Activated T-cell treated with anti-CD3 and anti-CD28 coated beads, Interleukin-2, amount 50 U/mL, for 72 hours (primary cell): ENCODE results near the gene PACSIN1. TPM values are rescaled to one million over a fixed set of nuclear protein-coding genes. Genes with fewer than 3 reads are reported as not detected.

Experiments
- ATAC-seq, 2 donors: fragments of 150-1000 bp; cut with Tn5 transposase; replicated peaks in 1 of 2; 2 replicates each; pipeline ENCODE4 v1.10.0; 2021; ENCODE audit warnings: moderate library complexity in 2 of 2, mild to moderate bottlenecking in 1 of 2
- DNase-seq, 2 donors: peaks; one replicate each; pipeline ENCODE4 v3.0.0; 2021 to 2022; ENCODE audit warnings: mixed read lengths in 1 of 2
- H3K27ac Mint-ChIP-seq: one replicate; pipeline ENCODE4 v1.8.0; 2022; ENCODE audit warnings: mild to moderate bottlenecking, moderate library complexity, mixed read lengths
- H3K27me3 Mint-ChIP-seq: one replicate; pipeline ENCODE4 v1.8.0; 2022; ENCODE audit warnings: low read depth, mixed read lengths
- H3K36me3 Mint-ChIP-seq, 2 donors: one replicate each; pipeline ENCODE4 v1.8.0; 2022; ENCODE audit warnings: mixed read lengths in 2 of 2, mild to moderate bottlenecking in 1 of 2; ENCODE audit not compliant: insufficient read depth in 2 of 2
- H3K4me1 Mint-ChIP-seq: one replicate; pipeline ENCODE4 v1.8.0; 2022; ENCODE audit warnings: low read depth, mixed read lengths
- H3K4me3 Mint-ChIP-seq, 2 donors: one replicate each; pipeline ENCODE4 v1.8.0; 2022; ENCODE audit warnings: mild to moderate bottlenecking in 2 of 2, mixed read lengths in 2 of 2, moderate library complexity in 2 of 2
- H3K9me3 Mint-ChIP-seq, 2 donors: one replicate each; pipeline ENCODE4 v1.8.0; 2022; ENCODE audit warnings: mixed read lengths in 2 of 2
- total RNA-seq, 2 donors: library from RNA; stranded (reverse); gene quantifications; one replicate each; pipeline ENCODE4 v1.2.3, GENCODE V29; 2022

Gene PACSIN1
- total RNA-seq, 2 donors from 2014 or later: 0.29 TPM; not detected in 1

DNA sequence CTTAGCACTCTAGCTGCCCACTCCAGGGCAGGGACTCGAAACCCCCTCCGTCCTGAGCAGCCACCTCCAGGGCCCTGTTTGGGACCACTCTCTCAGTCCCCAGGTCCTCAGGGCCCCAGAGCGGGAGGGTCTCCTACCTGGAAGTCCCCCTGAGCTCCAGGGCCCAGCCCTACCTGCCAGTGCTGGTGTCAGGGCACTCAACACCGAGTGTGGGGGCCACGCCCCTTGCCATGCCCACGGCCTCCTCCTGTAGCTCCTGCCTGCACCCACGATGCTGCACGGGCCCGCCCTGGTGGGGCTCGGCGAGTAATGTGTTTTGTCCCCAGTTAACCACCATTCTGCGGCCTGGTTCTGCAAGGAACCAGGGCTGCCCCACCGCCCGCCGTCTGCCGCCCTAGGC, 68.8 kb downstream of the PACSIN1 start:
- Mint-ChIP-seq H3K4me3 (no peak overlapping the region), H3K27ac (no peak overlapping the region), H3K36me3 (no peaks in the 10 kb centered on the region), H3K9me3 (no peaks in the 10 kb centered on the region), H3K27me3 (no peaks in the 10 kb centered on the region), H3K4me1 (no peaks in the 10 kb centered on the region)
- ATAC-seq (no peak), DNase-seq (no peak)

DNA sequence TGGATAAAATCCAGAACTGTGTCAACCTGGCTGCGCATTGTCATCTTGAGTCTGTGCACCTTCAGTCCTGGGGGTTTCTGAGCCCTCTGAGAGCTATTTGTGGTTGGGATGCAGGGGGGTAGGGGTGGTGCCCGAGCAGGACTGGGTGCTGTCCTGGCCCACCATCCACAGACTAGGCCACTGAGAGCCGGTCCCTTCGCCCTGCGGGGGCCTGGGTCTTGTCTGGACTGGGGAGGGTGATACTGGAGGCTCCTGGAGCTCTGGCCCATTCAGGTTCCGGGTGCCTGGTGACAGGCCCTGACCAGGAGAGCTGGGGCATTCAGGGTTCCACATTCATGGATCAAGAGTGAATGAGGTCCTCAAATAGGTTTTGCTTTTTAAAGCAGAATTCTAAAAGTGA, 69.3 kb downstream of the PACSIN1 start:
- Mint-ChIP-seq H3K9me3 (no peaks in the 10 kb centered on the region), H3K4me3 (no peak overlapping the region), H3K36me3 (no peaks in the 10 kb centered on the region), H3K4me1 (no peaks in the 10 kb centered on the region), H3K27ac (no peak overlapping the region), H3K27me3 (no peaks in the 10 kb centered on the region)
- no peak for ATAC-seq
- no peak for DNase-seq

DNA sequence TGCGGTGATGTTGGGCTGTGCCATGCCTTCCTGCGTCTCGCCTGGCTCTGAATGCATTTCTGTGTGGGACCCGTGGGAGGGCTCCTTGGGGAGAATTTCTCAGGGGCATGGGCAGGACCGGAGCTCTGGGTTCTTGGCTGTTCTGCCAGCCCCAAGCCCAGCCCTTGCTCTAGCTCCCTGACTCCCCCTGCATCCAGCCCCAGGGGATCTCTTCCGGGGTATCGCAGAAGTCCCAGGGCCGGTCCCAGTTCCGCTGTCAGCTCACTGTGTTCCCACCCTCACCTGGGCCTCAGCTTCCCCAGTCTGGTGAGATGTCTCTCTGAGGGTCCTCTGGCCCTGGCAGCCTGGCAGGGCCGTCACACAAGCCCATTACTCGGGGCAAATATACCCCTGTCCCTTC, 69.8 kb downstream of the PACSIN1 start:
- no peaks in the 10 kb centered on the region for H3K9me3 Mint-ChIP-seq
- DNase-seq: no peak
- no peaks in the 10 kb centered on the region for H3K4me1 Mint-ChIP-seq
- ATAC-seq: no peak
- H3K4me3 Mint-ChIP-seq: no peak overlapping the region
- no peaks in the 10 kb centered on the region for H3K36me3 Mint-ChIP-seq
- H3K27ac Mint-ChIP-seq: no peak overlapping the region
- no peaks in the 10 kb centered on the region for H3K27me3 Mint-ChIP-seq

DNA sequence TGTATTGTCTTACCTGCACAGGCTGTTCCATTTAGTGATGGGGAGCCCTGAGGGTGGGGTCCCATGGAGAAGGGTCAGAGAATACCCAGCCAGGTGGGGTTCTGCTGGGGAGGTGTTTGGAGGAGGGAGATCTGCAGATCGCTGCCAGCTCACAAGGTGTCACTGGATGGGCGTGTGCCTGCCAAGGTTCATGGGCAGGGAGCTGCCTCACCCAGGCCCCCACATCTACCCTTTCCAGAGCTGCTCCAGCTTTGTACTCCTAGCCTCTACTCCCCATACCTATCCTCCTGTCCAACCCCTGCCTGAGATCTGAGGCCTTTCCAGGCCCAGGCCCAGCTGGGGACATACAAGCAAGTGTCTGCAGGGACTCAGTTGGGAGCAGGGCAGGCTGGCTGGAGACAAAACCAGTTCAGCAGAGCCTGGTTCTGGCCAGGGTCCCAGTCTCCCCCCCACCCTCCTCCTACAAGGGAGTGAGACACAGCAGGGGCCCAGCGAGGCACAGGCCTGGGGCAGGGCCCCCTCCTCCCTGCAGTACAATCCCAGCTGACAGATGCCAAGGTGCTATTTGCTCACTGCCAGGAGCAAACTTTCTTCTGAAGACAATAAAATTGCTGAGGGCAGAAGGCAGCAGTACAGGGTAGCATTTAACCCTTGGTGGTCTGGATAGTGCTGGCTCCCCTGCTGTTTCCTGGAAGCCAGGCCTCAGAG, 70.5 kb downstream of the PACSIN1 start:
- Mint-ChIP-seq H3K4me1 (no peaks in the 10 kb centered on the region), H3K9me3 (no peaks in the 10 kb centered on the region), H3K27ac (no peak overlapping the region), H3K4me3 (no peak overlapping the region), H3K27me3 (no peaks in the 10 kb centered on the region), H3K36me3 (no peaks in the 10 kb centered on the region)
- DNase-seq (no peak), ATAC-seq (no peak)

DNA sequence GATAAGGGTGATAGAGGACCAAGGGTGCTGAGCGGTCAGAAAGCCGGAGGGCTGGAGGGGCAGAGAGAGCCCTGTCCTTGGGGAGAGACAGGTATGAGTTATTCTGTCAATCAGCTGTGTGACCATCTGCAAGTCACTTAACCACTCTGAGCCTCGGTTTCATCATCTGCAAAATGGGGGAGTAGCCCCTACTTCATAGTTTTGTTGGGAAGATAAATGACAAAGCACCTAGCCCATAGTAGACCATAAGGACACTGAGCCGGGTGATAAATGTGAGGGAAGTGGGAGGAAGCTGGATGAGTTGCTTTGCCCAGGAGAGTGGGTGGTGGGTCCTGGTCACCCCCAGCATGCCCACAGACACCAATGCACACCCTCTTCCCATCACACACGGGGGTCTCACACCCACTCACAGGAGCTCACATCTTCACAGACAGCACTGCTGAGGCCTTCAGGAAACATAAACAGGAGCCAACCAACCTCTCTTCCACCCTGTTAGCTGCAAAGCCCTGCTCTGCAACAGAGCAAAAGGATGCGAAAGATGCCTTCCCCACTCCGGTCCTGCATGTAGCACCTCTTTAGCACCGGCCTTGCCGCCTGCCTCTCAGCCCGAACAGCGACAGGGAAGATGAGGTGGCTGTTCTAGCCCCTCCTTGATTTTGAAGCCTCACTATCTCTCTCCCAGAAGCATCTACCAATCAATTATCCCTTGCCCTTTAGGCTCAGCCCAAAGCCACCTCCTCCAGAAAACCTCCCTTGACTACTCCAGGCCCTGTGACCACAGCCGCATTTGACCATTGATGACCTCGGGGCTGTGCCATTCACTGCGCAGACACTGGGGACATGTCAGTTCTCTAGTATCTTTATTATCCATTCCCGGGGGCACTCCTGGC, 71.3 kb downstream of the PACSIN1 start:
- no peak for ATAC-seq
- Mint-ChIP-seq H3K27ac (no peak overlapping the region), H3K27me3 (no peaks in the 10 kb centered on the region), H3K9me3 (no peaks in the 10 kb centered on the region), H3K4me1 (no peaks in the 10 kb centered on the region), H3K4me3 (no peak overlapping the region), H3K36me3 (no peaks in the 10 kb centered on the region)
- DNase-seq: no peak

DNA sequence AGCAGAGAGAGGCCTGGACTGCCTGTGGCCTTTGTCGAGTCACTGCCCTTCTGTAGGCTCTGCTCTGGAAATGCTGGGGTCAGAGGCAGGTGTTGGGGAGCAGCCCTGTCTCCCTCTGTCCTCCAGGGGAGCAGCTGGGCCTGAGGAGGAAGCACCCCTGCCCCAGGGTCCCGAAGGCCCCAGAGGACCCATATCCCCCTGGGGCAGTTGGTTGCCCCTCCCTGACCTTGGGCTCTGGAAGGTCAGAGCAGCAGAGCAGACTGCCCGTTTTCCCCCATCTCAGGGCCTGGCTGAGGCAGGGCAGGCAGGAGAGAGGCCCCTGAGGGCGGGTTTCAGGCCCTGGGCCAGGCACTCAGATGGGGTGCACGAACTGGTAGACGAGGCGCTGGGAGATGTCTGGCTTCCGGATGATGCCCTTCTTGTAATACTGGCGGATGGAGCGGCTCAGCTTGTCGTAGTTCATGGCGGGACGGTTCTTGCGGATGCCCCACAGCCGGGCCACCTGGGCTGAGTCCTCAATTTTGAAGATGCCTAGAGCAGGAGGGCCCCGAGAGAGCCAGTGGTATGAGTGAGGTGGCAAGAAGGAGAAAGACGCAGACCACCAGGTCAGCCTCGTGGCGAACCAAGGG, 72.2 kb downstream of the PACSIN1 start:
- H3K9me3 Mint-ChIP-seq: no peaks in the 10 kb centered on the region
- H3K4me1 Mint-ChIP-seq: no peaks in the 10 kb centered on the region
- no peak overlapping the region for H3K27ac Mint-ChIP-seq
- H3K36me3 Mint-ChIP-seq: no peaks in the 10 kb centered on the region
- DNase-seq (no peak), ATAC-seq (no peak)
- no peak overlapping the region for H3K4me3 Mint-ChIP-seq
- no peaks in the 10 kb centered on the region for H3K27me3 Mint-ChIP-seq

DNA sequence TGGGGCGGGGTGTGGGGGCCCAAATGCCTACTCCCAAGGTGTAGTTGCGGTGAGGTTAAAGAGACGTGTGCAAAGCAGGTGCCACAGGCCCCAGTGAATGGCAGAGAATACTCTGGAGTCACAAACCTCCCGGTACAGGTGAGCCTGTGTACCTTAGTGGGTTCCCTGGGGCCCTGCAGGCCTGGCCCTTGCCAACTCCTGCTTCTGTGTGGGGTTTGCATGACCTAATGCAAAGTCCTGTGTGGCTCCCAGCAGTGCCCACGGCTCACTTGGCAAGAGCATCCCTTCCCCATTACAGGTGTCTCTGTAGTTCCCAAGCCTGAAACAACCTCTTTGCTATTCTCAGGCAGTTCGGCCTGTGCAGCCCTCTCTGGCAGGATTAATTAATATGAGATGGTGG, 72.7 kb downstream of the PACSIN1 start:
- Mint-ChIP-seq H3K4me1 (no peaks in the 10 kb centered on the region), H3K27me3 (no peaks in the 10 kb centered on the region), H3K9me3 (no peaks in the 10 kb centered on the region), H3K4me3 (no peak overlapping the region), H3K27ac (no peak overlapping the region), H3K36me3 (no peaks in the 10 kb centered on the region)
- DNase-seq (no peak), ATAC-seq (no peak)

DNA sequence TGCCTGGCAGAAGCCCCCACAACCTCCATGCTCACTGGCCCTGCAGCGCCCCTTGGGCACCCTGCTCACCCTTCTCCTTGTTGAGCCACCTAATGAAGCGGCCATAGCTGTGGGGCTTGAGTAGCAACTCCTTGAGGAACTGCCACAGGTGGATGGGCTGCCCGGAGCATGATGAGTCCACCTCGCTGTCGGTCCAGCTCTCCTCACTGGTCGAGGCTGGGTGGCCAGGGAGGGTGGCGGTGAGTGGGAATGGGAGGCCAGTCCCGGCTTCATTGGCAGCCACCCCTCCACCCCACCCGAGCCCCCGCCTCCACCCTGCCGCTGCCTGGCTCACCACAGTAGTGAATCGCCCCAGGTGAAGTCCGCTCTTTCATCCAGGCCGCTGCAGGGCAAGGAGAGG, 73.3 kb downstream of the PACSIN1 start:
- Mint-ChIP-seq H3K27me3 (no peaks in the 10 kb centered on the region), H3K9me3 (no peaks in the 10 kb centered on the region), H3K27ac (no peak overlapping the region), H3K4me1 (no peaks in the 10 kb centered on the region), H3K4me3 (no peak overlapping the region), H3K36me3 (no peaks in the 10 kb centered on the region)
- ATAC-seq: no peak
- DNase-seq: no peak

DNA sequence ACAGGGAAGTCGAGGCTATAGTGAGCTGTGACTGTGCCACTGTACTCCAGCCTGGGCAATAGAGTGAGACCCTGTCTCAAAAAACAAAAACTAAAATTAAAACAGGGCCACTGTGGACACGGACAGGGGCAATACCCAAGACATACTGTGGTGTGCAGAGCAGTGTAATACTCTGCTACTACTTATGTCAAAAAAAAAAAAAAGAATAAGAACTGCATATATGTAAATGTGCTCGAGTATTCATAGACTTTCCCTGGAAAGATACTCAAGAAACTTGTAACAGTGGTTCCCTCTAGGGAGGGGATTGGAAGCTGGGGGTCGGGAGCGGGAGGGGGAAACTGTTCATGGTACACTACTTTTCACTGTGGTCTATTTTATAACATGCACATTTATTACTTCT, 74.3 kb downstream of the PACSIN1 start:
- H3K36me3 Mint-ChIP-seq: no peaks in the 10 kb centered on the region
- no peak for DNase-seq
- no peak overlapping the region for H3K4me3 Mint-ChIP-seq
- H3K4me1 Mint-ChIP-seq: no peaks in the 10 kb centered on the region
- H3K27me3 Mint-ChIP-seq: no peaks in the 10 kb centered on the region
- no peak for ATAC-seq
- no peaks in the 10 kb centered on the region for H3K9me3 Mint-ChIP-seq
- no peak overlapping the region for H3K27ac Mint-ChIP-seq

DNA sequence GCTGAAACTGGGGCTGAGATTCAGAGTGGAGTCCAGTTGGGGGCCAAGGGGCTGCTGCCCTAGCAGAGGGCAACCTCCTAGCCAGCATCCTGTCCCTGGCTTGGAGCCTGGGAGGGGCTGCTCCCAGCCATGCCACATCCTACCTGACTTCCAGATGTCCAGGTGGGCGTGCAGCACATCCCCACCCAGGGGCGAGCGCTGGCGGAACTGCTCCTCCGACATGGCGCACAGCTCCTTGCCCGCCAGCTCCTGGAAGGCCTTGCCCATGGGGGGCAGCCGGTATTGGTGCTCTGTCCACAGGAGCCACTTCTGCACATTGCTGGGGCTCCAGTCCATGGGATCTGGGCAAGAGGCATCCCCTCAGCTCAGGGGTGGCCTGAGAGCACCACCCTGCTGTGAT, 75.0 kb downstream of the PACSIN1 start:
- no peaks in the 10 kb centered on the region for H3K36me3 Mint-ChIP-seq
- DNase-seq: no peak
- H3K27ac Mint-ChIP-seq: no peak overlapping the region
- no peak overlapping the region for H3K4me3 Mint-ChIP-seq
- H3K27me3 Mint-ChIP-seq: no peaks in the 10 kb centered on the region
- no peak for ATAC-seq
- no peaks in the 10 kb centered on the region for H3K9me3 Mint-ChIP-seq
- H3K4me1 Mint-ChIP-seq: no peaks in the 10 kb centered on the region

DNA sequence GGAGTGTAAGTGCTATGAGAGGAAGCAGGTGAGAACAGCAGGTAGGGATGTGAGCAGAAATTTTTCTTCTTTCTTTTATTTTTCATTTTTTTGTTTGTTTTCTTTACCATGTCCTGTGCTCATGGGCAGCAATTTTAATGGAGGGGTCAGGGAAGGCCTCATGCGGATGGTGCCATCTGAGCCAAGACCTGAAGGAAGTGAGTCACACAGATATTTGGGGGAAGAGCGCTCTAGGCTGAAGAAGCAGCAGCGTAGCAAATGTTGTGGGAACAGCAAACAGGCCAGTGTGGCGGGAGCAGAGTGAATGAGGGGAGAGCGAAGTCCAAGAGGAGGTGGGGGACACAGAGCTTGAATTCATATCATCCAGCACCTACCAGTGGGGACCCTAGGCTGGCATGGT, 77.5 kb downstream of the PACSIN1 start:
- H3K9me3 Mint-ChIP-seq: no peaks in the 10 kb centered on the region
- no peaks in the 10 kb centered on the region for H3K36me3 Mint-ChIP-seq
- no peaks in the 10 kb centered on the region for H3K4me1 Mint-ChIP-seq
- ATAC-seq (no peak), DNase-seq (no peak)
- H3K27ac Mint-ChIP-seq: no peak overlapping the region
- H3K4me3 Mint-ChIP-seq: no peak overlapping the region
- H3K27me3 Mint-ChIP-seq: no peaks in the 10 kb centered on the region

DNA sequence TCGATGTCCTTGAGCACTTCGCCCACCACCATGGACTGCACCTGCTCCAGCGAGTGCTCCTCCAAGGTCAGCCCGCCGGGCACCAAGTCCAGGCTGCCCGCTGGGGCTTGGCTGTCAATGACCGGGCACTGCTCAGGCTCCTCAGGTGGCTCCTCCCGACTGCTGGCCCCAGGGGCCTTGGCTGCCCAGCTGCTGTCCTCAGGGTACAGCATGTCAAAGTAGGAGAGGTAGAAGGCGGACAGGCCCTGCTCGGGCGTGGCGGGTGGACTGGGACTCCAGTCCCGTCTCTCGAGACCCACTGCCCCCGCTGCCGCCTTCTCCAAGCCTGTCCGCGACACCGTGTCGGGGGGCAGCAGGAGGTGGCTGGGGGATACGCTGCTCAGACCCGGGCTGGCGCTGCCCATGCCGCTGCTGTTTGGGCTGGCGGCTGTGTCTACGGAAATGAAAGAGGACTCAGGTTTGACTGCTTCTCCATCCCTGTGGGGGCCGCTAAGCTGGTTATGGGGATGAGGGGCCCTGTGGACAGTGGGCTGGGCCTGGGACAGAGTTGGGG, 78.3 kb downstream of the PACSIN1 start:
- no peaks in the 10 kb centered on the region for H3K9me3 Mint-ChIP-seq
- H3K27me3 Mint-ChIP-seq: no peaks in the 10 kb centered on the region
- H3K4me3 Mint-ChIP-seq: no peak overlapping the region
- DNase-seq: no peak
- H3K4me1 Mint-ChIP-seq: no peaks in the 10 kb centered on the region
- no peak overlapping the region for H3K27ac Mint-ChIP-seq
- ATAC-seq: no peak
- H3K36me3 Mint-ChIP-seq: no peaks in the 10 kb centered on the region

DNA sequence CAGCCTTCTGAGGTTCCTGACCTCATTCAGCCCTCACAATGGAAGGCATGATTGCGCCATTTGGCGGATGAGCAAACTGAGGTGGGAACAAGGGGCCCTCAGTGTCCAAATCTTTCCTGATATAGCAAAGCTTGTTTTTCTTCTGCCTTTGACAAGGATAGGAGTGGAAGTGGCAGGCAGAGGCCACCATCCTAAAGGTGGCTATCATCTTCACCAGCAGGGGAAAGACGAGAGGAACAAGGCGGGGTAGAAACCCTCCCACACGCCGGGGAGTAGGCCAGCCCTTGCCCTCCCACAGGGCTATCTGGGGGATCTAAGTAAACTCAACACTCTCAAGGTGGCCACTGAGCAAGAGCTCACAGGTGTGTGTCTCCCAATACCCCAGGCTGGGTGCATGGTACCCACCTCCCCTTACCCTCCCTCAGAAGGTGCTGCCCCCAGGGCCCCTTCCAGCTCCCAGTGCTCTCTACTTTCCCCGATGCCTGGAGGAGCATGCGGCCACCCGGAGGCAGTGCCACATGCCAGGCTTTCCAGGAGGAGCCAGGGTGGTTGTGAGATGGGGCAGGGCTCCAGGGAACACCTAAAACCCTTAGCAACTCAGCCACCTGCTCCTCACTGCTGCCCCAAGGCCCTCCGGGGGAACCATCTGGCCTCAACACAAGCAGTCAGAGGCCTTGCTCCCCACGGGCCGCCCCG, 79.0 kb downstream of the PACSIN1 start:
- DNase-seq: no peak
- no peaks in the 10 kb centered on the region for H3K36me3 Mint-ChIP-seq
- no peak overlapping the region for H3K4me3 Mint-ChIP-seq
- ATAC-seq: no peak
- no peaks in the 10 kb centered on the region for H3K27me3 Mint-ChIP-seq
- no peaks in the 10 kb centered on the region for H3K4me1 Mint-ChIP-seq
- no peak overlapping the region for H3K27ac Mint-ChIP-seq
- H3K9me3 Mint-ChIP-seq: no peaks in the 10 kb centered on the region
